ENCODE measurements around the gene SMYD3.

GRCh38 chr1:246160374-246160773, 346.7 kb downstream of the SMYD3 start:
- TF ChIP-seq, protein P1, sequence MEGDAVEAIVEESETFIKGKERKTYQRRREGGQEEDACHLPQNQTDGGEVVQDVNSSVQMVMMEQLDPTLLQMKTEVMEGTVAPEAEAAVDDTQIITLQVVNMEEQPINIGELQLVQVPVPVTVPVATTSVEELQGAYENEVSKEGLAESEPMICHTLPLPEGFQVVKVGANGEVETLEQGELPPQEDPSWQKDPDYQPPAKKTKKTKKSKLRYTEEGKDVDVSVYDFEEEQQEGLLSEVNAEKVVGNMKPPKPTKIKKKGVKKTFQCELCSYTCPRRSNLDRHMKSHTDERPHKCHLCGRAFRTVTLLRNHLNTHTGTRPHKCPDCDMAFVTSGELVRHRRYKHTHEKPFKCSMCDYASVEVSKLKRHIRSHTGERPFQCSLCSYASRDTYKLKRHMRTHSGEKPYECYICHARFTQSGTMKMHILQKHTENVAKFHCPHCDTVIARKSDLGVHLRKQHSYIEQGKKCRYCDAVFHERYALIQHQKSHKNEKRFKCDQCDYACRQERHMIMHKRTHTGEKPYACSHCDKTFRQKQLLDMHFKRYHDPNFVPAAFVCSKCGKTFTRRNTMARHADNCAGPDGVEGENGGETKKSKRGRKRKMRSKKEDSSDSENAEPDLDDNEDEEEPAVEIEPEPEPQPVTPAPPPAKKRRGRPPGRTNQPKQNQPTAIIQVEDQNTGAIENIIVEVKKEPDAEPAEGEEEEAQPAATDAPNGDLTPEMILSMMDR (IDR thresholded peaks at IDR 0.05; ENCODE audit: insufficient read depth, low read depth, low read length): no peak
- TF ChIP-seq EZH2 (IDR thresholded peaks at IDR 0.05; ENCODE audit: insufficient read depth, low read length): no peak

All from astrocyte (in vitro differentiated cells and primary cell).